Measurements from ENCODE around the gene FUOM. TPM values are rescaled to one million over a fixed set of nuclear protein-coding genes. Genes with fewer than 3 reads are reported as not detected.

Gene FUOM
- total and polyA plus RNA-seq, 2 donors (not counting 3 experiments of a cell fraction or from before 2014, with no cell fraction given): 17.4 to 33.9 TPM

DNA sequence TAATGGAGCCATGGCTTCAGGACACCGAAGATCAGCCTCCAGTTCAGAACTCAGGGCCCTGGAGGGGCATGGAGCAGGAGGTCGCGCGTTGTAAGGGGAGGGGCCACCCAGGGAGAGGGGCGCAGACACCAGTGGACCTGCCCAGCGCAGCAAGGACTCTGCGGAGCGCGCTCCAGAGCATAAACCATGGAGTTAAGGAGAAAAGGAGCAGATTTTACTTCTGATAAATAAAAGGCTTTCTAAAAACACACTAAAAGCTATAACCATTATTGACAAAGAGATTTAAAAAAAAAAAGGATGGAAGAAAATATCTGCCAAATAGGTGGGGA lies 31.6 kb downstream of the FUOM start:
- Histone ChIP-seq H3K9ac (replicated peaks; ENCODE audit: extremely low read depth, insufficient read depth, low read length) (no peak overlapping the region), H3K27ac (ENCODE audit: insufficient read depth, low read depth, low read length) (no peak overlapping the region), H3K4me2 (ENCODE audit: insufficient read depth, low read length) (no peak overlapping the region), H3K79me2 (ENCODE audit: control insufficient read depth, insufficient read depth, low read length) (no peaks in the 10 kb centered on the region), H3K36me3 (ENCODE audit: control insufficient read depth in 2 of 2, extremely low read depth in 1 of 2, insufficient read depth in 2 of 2, low read length in 2 of 2) (no peaks in the 10 kb centered on the region), H3K9me1 (replicated peaks; ENCODE audit: control insufficient read depth, extremely low read depth, insufficient read depth, low read length) (no peaks in the 10 kb centered on the region), H4K20me1 (replicated peaks; ENCODE audit: control insufficient read depth, extremely low read depth, insufficient read depth, low read length) (no peaks in the 10 kb centered on the region), H3K27me3 (ENCODE audit: control insufficient read depth in 2 of 2, insufficient read depth in 2 of 2, low read length in 2 of 2) (peaks cover 29 to 45% of the 10 kb centered on the region in 2 experiments), H3K4me1 (ENCODE audit: control insufficient read depth, extremely low read depth, insufficient read depth, low read length) (peaks cover 2% of the 10 kb centered on the region), H3K4me3 (replicated peaks in 1 of 3; ENCODE audit: insufficient read depth in 1 of 3, low read depth in 1 of 3, low read length in 3 of 3) (no peak overlapping the region), H2AFZ (ENCODE audit: low read depth, low read length) (no peak overlapping the region), H3K9me3 (replicated peaks; ENCODE audit: control insufficient read depth, insufficient read depth, low read length) (no peaks in the 10 kb centered on the region)
- dilution Hi-C loops (cut with MboI; ENCODE audit: extremely low pct_ligation_motif_present, low sequenced_read_pairs) (no loop called here), intact Hi-C loops (cut with micrococcal nuclease) (loop anchor here (5.0 kb wide), 2 partner anchors 111 to 384 kb away; partner anchors contain the start of gene CFAP46)
- TF ChIP-seq, protein P1, sequence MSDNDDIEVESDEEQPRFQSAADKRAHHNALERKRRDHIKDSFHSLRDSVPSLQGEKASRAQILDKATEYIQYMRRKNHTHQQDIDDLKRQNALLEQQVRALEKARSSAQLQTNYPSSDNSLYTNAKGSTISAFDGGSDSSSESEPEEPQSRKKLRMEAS (IDR thresholded peaks at IDR 0.05; ENCODE audit: insufficient read depth, insufficient read length): no peak
- no peak for TF ChIP-seq GATA2 (IDR thresholded peaks at IDR 0.05; ENCODE audit: insufficient read depth, insufficient read length, low read depth, low read length)
- no peak for TF ChIP-seq MYC (IDR thresholded peaks at IDR 0.05; ENCODE audit: low read depth, low read length)
- no peak for TF ChIP-seq POLR2AphosphoS5 (IDR thresholded peaks at IDR 0.05; ENCODE audit: insufficient read depth, low read depth, low read length)
- TF ChIP-seq EZH2 (IDR thresholded peaks at IDR 0.05; ENCODE audit: borderline replicate concordance, low read depth, low read length, severe bottlenecking): no peak
- TF ChIP-seq FOS (IDR thresholded peaks at IDR 0.05; ENCODE audit: borderline replicate concordance, insufficient read depth, low read length): no peak
- TF ChIP-seq JUN (IDR thresholded peaks at IDR 0.05; ENCODE audit: borderline replicate concordance, insufficient read depth, insufficient read length, low read depth): no peak
- TF ChIP-seq POLR2A (IDR thresholded peaks at IDR 0.05; ENCODE audit: low read depth, low read length): no peak
- TF ChIP-seq, protein P2, sequence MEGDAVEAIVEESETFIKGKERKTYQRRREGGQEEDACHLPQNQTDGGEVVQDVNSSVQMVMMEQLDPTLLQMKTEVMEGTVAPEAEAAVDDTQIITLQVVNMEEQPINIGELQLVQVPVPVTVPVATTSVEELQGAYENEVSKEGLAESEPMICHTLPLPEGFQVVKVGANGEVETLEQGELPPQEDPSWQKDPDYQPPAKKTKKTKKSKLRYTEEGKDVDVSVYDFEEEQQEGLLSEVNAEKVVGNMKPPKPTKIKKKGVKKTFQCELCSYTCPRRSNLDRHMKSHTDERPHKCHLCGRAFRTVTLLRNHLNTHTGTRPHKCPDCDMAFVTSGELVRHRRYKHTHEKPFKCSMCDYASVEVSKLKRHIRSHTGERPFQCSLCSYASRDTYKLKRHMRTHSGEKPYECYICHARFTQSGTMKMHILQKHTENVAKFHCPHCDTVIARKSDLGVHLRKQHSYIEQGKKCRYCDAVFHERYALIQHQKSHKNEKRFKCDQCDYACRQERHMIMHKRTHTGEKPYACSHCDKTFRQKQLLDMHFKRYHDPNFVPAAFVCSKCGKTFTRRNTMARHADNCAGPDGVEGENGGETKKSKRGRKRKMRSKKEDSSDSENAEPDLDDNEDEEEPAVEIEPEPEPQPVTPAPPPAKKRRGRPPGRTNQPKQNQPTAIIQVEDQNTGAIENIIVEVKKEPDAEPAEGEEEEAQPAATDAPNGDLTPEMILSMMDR (IDR thresholded peaks at IDR 0.05; ENCODE audit: extremely low read depth in 1 of 2, insufficient read depth in 1 of 2, low read depth in 1 of 2, low read length in 2 of 2): no peak
- ChIA-PET POLR2A (no interaction called here), CTCF (no interaction called here)
- FAIRE-seq: no peak
- DNase-seq (ENCODE audit: low read depth, low spot score): no peak
- BruUV-seq (replicated peaks): no TSS peak

Measured in endothelial cell of umbilical vein (primary cell).